ENCODE data around the gene TRIM77.
"Not testable (repeated sequence)": the region's sequence is repeated elsewhere in the genome, so short reads cannot be mapped to it uniquely, and the experiment has no call there.

Gene TRIM77, protein sequence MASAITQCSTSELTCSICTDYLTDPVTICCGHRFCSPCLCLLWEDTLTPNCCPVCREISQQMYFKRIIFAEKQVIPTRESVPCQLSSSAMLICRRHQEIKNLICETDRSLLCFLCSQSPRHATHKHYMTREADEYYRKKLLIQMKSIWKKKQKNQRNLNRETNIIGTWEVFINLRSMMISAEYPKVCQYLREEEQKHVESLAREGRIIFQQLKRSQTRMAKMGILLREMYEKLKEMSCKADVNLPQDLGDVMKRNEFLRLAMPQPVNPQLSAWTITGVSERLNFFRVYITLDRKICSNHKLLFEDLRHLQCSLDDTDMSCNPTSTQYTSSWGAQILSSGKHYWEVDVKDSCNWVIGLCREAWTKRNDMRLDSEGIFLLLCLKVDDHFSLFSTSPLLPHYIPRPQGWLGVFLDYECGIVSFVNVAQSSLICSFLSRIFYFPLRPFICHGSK

GRCh38 chr11:89709999-89710398 is at the start of gene TRIM77:
TRIM77 (plus strand) TSS chr11:89710299; CDS start chr11:89710299, 0 bp downstream.
- DNase-seq (ENCODE audit: low read depth in 2 of 2): not testable (repeated sequence)

- no peak for DNase-seq (ENCODE audit: low read depth in 2 of 2)
Observed at GRCh38 chr11:89667001-89667400, 43.1 kb upstream of the TRIM77 start.

DNA sequence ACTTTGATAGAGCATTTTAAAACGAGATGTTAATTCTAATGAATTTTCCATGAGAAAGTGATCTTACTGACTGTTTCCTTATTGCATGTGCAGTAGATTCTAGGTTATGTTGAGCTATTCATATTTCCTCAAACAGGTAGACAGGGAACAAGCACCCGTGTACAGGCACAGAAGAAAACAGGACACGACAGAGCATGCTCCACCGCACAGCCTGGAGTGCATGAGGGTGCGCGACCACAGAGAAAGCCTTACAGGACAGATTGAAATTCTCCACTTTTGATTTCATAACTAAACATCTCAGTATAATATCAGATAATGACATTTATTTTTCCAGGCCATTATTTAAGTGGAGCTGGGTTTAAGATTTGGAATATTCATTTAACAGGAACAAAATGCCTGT is 41.9 kb upstream of the TRIM77 start:
- DNase-seq (ENCODE audit: low read depth in 2 of 2): not testable (repeated sequence)

DNA sequence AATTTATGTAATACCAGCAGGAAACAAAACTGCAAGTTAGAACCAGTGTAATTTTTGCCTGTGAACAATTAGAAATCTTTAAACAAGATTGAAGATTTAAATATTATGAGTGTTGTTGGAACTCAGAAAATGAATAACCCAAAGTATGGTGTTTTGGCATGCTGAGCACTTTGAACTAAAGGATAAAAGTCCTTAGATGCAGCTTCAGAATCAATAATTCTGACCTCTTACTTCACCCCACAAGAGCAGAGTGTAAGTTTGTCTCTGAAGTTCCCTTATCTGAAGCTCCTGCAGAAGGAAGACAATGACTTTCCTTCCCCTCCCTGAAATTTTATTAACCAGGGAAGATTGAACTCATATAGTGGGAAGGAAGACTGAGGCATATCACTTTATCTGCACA is 40.5 kb upstream of the TRIM77 start:
- not testable (repeated sequence) for DNase-seq (ENCODE audit: low read depth in 2 of 2)

DNA sequence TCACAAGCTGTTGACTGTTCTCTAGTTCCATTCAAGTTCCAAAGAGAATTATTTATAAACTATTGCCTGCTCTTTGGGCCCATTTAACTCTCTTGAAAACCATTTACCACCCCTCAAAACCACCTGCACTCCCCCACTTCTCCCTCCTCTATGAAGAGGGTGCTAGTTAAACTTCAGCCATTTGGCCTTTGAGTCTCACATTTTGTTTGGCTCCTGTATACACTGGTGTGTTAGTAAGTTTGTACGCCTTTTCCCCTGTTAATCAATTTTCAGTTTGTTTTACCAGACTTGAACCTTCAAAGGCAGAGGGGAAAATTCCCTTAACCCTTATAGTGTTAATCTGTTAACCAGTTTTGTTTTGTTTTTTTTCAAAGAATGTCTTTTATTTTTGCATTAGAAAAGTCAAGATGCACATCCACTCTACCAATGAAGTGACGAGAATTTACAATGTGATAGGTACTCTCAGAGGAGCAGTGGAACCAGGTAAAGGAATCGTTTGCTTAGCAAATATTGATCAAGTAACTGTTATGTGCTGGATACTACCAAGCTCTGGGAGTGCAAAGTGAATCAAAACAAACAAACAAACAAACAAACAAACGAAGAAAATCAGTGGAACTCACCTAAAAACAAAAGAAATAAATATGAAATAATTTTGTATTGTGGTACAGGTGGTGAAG is 40.0 kb upstream of the TRIM77 start:
- DNase-seq (ENCODE audit: low read depth in 2 of 2): not testable (repeated sequence)

GRCh38 chr11:89672547-89672946 is 37.6 kb upstream of the TRIM77 start:
- not testable (repeated sequence) for DNase-seq (ENCODE audit: low read depth in 2 of 2)

GRCh38 chr11:89673380-89673779 is 36.7 kb upstream of the TRIM77 start:
- not testable (repeated sequence) for DNase-seq (ENCODE audit: low read depth in 2 of 2)

- not testable (repeated sequence) for DNase-seq (ENCODE audit: low read depth in 2 of 2)
Observed at GRCh38 chr11:89675383-89675782, 34.7 kb upstream of the TRIM77 start.

- DNase-seq (ENCODE audit: low read depth in 2 of 2): not testable (repeated sequence)
Observed at GRCh38 chr11:89675948-89676347, 34.2 kb upstream of the TRIM77 start.

DNA sequence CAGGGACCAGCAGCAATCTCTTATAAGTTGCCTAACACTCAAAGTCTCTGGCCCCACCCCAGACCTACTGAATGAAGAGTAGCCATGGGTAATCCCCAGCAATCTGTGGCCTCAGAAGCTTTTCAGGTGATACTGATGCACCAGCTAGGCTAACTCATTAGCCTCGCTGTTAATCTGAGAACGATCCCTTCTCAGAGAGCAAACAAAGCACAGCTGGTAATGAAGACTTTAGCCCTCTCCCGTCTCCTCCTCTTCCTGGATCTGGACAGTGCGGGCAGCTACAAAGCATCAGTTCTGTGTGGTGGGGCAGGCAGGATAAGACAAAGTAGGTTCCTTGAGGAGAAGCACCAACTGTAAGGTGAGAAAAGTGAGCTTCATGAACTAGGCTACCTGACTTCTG is 3.0 kb upstream of the TRIM77 start:
- not testable (repeated sequence) for DNase-seq (ENCODE audit: low read depth in 2 of 2)

GRCh38 chr11:89724866-89725498 is 14.9 kb downstream of the TRIM77 start:
- DNase-seq (ENCODE audit: low read depth in 2 of 2): not testable (repeated sequence)

GRCh38 chr11:89730215-89730614 is 20.1 kb downstream of the TRIM77 start:
- DNase-seq (ENCODE audit: low read depth in 2 of 2): not testable (repeated sequence)

DNA sequence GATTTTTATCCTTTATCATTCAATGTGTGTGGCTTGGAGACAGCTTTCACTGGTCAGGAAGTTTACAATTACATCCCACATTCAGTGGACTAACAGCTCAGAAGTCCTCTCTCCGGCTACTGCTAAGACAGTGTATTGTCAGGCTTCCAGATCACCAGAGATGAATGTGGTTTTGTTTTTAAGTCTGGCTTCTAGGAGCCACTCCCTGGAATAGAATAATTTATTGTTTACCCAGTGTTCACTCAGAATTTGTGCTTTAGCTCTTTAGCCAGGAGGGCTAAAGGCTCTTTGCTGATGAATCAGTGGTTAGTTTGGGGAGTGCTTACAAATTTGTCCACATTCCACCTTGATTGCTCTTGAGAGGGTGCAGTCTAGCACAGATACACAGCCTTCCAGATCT is 26.5 kb downstream of the TRIM77 start:
- DNase-seq (ENCODE audit: low read depth in 2 of 2): no peak

- DNase-seq (ENCODE audit: low read depth in 2 of 2): no peak
Observed at GRCh38 chr11:89737116-89737515, 27.0 kb downstream of the TRIM77 start.

GRCh38 chr11:89741406-89741805 is 31.3 kb downstream of the TRIM77 start:
- DNase-seq (ENCODE audit: low read depth in 2 of 2): not testable (repeated sequence)

- not testable (repeated sequence) for DNase-seq (ENCODE audit: low read depth in 2 of 2)
Observed at GRCh38 chr11:89744158-89744557, 34.1 kb downstream of the TRIM77 start.

- not testable (repeated sequence) for DNase-seq (ENCODE audit: low read depth in 2 of 2)
Observed at GRCh38 chr11:89750822-89751221, 40.7 kb downstream of the TRIM77 start.

Measured in stimulated activated CD4-positive, alpha-beta T cell treated with anti-CD3 and anti-CD28 coated beads, Interleukin-1b, Interleukin-23, amount 100 ng/mL, for 1 hour (primary cell).